Activated T-helper 17 cell treated with anti-CD3 and anti-CD28 coated beads, Interleukin-2, amount 50 U/mL, for 72 hours (primary cell): ENCODE measurements around the gene TPM3. TPM values are rescaled to one million over a fixed set of nuclear protein-coding genes. Genes with fewer than 3 reads are reported as not detected.
"Not testable (repeated sequence)": the region's sequence is repeated elsewhere in the genome, so short reads cannot be mapped to it uniquely, and the experiment has no call there.

Experiments
- ATAC-seq: fragments of 150-1000 bp; cut with Tn5 transposase; replicated peaks from 2 replicates; pipeline ENCODE4 v1.10.0; 2021; ENCODE audit warnings: mild to moderate bottlenecking, moderate library complexity
- H3K27ac Mint-ChIP-seq: one replicate; pipeline ENCODE4 v1.8.0; 2022; ENCODE audit warnings: mixed read lengths
- H3K27me3 Mint-ChIP-seq: one replicate; pipeline ENCODE4 v1.8.0; 2022; ENCODE audit warnings: mixed read lengths
- H3K36me3 Mint-ChIP-seq: one replicate; pipeline ENCODE4 v1.8.0; 2022; ENCODE audit warnings: low read depth, mild to moderate bottlenecking, mixed read lengths
- H3K4me1 Mint-ChIP-seq: one replicate; pipeline ENCODE4 v1.8.0; 2022; ENCODE audit warnings: mixed read lengths
- H3K4me3 Mint-ChIP-seq: one replicate; pipeline ENCODE4 v1.8.0; 2022; ENCODE audit warnings: mild to moderate bottlenecking, mixed read lengths
- H3K9me3 Mint-ChIP-seq: one replicate; pipeline ENCODE4 v1.8.0; 2022; ENCODE audit warnings: mixed read lengths
- total RNA-seq, 2 donors: library from RNA; stranded (reverse); gene quantifications; one replicate each; pipeline ENCODE4 v1.2.3, GENCODE V29; 2022

Gene TPM3
- total RNA-seq, 2 donors from 2014 or later, result 370 to 607 TPM

GRCh38 chr1:154137888-154138287, 54.0 kb downstream of the TPM3 start:
- no peak for ATAC-seq
- Mint-ChIP-seq H3K4me3 (no peak overlapping the region), H3K4me1 (no peaks in the 10 kb centered on the region), H3K27ac (no peak overlapping the region), H3K27me3 (no peaks in the 10 kb centered on the region), H3K9me3 (no peaks in the 10 kb centered on the region), H3K36me3 (no peaks in the 10 kb centered on the region)

GRCh38 chr1:154133256-154133655, 58.6 kb downstream of the TPM3 start:
- H3K27me3 Mint-ChIP-seq, result no peaks in the 10 kb centered on the region
- H3K36me3 Mint-ChIP-seq, result no peaks in the 10 kb centered on the region
- peaks cover 12% of the 10 kb centered on the region for H3K4me1 Mint-ChIP-seq
- ATAC-seq, result no peak
- H3K9me3 Mint-ChIP-seq, result no peaks in the 10 kb centered on the region
- no peak overlapping the region for H3K27ac Mint-ChIP-seq
- H3K4me3 Mint-ChIP-seq, result no peak overlapping the region

- Mint-ChIP-seq H3K9me3 (no peaks in the 10 kb centered on the region), H3K36me3 (no peaks in the 10 kb centered on the region), H3K27ac (no peak overlapping the region), H3K27me3 (no peaks in the 10 kb centered on the region), H3K4me1 (peaks cover 12% of the 10 kb centered on the region), H3K4me3 (peak overlapping the region; percentile 7)
- peak; percentile 76 for ATAC-seq
Measured at GRCh38 chr1:154129391-154129970, 62.4 kb downstream of the TPM3 start.

GRCh38 chr1:154123205-154123604, 68.7 kb downstream of the TPM3 start:
- H3K9me3 Mint-ChIP-seq, H3K4me1 Mint-ChIP-seq, H3K36me3 Mint-ChIP-seq, ATAC-seq, H3K27me3 Mint-ChIP-seq, H3K27ac Mint-ChIP-seq, H3K4me3 Mint-ChIP-seq: not testable (repeated sequence)

- Mint-ChIP-seq H3K27me3 (no peaks in the 10 kb centered on the region), H3K36me3 (no peaks in the 10 kb centered on the region), H3K4me3 (no peak overlapping the region), H3K27ac (no peak overlapping the region), H3K4me1 (peaks cover 6% of the 10 kb centered on the region), H3K9me3 (no peaks in the 10 kb centered on the region)
- ATAC-seq, result no peak
Measured at GRCh38 chr1:154117642-154118041, 74.3 kb downstream of the TPM3 start.

GRCh38 chr1:154115180-154115579, 76.7 kb downstream of the TPM3 start:
- H3K9me3 Mint-ChIP-seq, result no peaks in the 10 kb centered on the region
- no peaks in the 10 kb centered on the region for H3K27me3 Mint-ChIP-seq
- ATAC-seq, result peak; percentile 82
- H3K36me3 Mint-ChIP-seq, result no peaks in the 10 kb centered on the region
- H3K27ac Mint-ChIP-seq, result peak overlapping the region; percentile 53
- peak overlapping the region; percentile 6 for H3K4me3 Mint-ChIP-seq
- peaks cover 6% of the 10 kb centered on the region for H3K4me1 Mint-ChIP-seq

Other genes with a start within 250 kb of the TPM3 start
- 100 to 1,000 TPM in 1 of 2 donors, 10 to 100 TPM in 1; 98.0 to 130 TPM for gene DENND4B, start 245.4 kb downstream of the TPM3 start, total RNA-seq
- gene CRTC2, start 233.5 kb downstream of the TPM3 start, total RNA-seq, result 100 to 1,000 TPM in 1 of 2 donors, 10 to 100 TPM in 1; 84.9 to 131 TPM
- gene SLC39A1, start 228.6 kb downstream of the TPM3 start, total RNA-seq, result 100 to 1,000 TPM; 109 to 117 TPM
- 1 to 10 TPM; 7.4 to 9.3 TPM for gene CREB3L4, start 224.2 kb downstream of the TPM3 start, total RNA-seq
- 100 to 1,000 TPM in 1 of 2 donors, 10 to 100 TPM in 1; 89.7 to 167 TPM for gene JTB, start 214.4 kb downstream of the TPM3 start, total RNA-seq
- under 1 TPM; 0.66 to 0.91 TPM for gene RAB13, start 205.8 kb downstream of the TPM3 start, total RNA-seq
- 1,000 to 10,000 TPM; 1,111 to 1,746 TPM for gene RPS27, start 201.3 kb downstream of the TPM3 start, total RNA-seq
- under 1 TPM; 0.04 to 0.24 TPM for gene NUP210L, start 37.0 kb downstream of the TPM3 start, total RNA-seq
- gene CFAP141, start 14.2 kb upstream of the TPM3 start, total RNA-seq, result not detected
- gene UBAP2L, start 28.9 kb upstream of the TPM3 start, total RNA-seq, result 100 to 1,000 TPM; 237 to 249 TPM
- 100 to 1,000 TPM; 127 to 132 TPM for gene HAX1, start 80.5 kb upstream of the TPM3 start, total RNA-seq
- gene AQP10, start 129.0 kb upstream of the TPM3 start, total RNA-seq, result not detected
- gene ATP8B2, start 133.4 kb upstream of the TPM3 start, total RNA-seq, result 10 to 100 TPM; 64.3 to 69.0 TPM
- 10 to 100 TPM; 38.2 to 41.2 TPM for gene IL6R, start 213.2 kb upstream of the TPM3 start, total RNA-seq